Measurements from ENCODE around the gene CCDC150. TPM values are rescaled to one million over a fixed set of nuclear protein-coding genes. Genes with fewer than 3 reads are reported as not detected.

Gene CCDC150
- total RNA-seq, 1 donor from 2014 or later, result 69.4 TPM

DNA sequence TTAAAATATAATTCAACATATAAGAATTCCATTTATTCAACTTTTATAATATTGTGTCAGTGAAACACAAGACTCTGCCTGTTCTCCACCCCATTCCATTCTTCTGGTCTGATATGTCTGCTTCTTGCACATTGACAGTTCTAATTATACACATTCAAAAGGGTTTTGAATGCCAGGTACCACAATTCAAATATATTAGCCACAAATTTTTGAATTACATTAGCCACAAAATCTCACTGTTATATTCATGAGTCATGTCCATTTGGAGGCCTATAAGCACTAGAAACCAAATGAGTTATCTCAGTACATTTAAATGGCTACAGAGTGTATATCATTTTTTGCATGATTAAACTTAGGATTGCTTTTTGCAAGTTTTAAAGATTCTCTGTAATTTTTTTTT lies 72.1 kb downstream of the CCDC150 start:
- H3K4me3 ChIP-seq, result no peak overlapping the region
- H3K9ac ChIP-seq, result no peak overlapping the region
- Mint-ChIP-seq H3K36me3 (peaks cover 20% of the 10 kb centered on the region), H3K27me3 (ENCODE audit: insufficient read depth, low read depth) (no peaks in the 10 kb centered on the region), H3K4me3 (no peak overlapping the region), H3K27ac (no peak overlapping the region), H3K9me3 (peaks cover 11% of the 10 kb centered on the region), H3K4me1 (no peaks in the 10 kb centered on the region)
- no peak for DNase-seq (ENCODE audit: low spot score)
- H3K79me2 ChIP-seq (ENCODE audit: low read depth), result no peaks in the 10 kb centered on the region
- H2AFZ ChIP-seq (replicated peaks), result no peak overlapping the region
- H3K27ac ChIP-seq, result no peak overlapping the region
- H3K4me2 ChIP-seq, result no peak overlapping the region
- H3K27me3 ChIP-seq, result no peaks in the 10 kb centered on the region
- H3K36me3 ChIP-seq, result peaks cover 6% of the 10 kb centered on the region
- TF ChIP-seq, protein P1, sequence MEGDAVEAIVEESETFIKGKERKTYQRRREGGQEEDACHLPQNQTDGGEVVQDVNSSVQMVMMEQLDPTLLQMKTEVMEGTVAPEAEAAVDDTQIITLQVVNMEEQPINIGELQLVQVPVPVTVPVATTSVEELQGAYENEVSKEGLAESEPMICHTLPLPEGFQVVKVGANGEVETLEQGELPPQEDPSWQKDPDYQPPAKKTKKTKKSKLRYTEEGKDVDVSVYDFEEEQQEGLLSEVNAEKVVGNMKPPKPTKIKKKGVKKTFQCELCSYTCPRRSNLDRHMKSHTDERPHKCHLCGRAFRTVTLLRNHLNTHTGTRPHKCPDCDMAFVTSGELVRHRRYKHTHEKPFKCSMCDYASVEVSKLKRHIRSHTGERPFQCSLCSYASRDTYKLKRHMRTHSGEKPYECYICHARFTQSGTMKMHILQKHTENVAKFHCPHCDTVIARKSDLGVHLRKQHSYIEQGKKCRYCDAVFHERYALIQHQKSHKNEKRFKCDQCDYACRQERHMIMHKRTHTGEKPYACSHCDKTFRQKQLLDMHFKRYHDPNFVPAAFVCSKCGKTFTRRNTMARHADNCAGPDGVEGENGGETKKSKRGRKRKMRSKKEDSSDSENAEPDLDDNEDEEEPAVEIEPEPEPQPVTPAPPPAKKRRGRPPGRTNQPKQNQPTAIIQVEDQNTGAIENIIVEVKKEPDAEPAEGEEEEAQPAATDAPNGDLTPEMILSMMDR (IDR thresholded peaks at IDR 0.05), result no peak
- TF ChIP-seq EZH2 (IDR thresholded peaks at IDR 0.05) (no peak), EZH2phosphoT487 (IDR thresholded peaks at IDR 0.05) (no peak)
- H4K20me1 ChIP-seq (ENCODE audit: low read depth), result no peaks in the 10 kb centered on the region
- no peaks in the 10 kb centered on the region for H3F3A ChIP-seq (ENCODE audit: low read depth)
- no peaks in the 10 kb centered on the region for H3K4me1 ChIP-seq
- H3K9me3 ChIP-seq (ENCODE audit: low read depth), result no peaks in the 10 kb centered on the region

- Mint-ChIP-seq H3K4me3 (no peak overlapping the region), H3K27ac (no peak overlapping the region), H3K36me3 (peaks cover 18% of the 10 kb centered on the region), H3K9me3 (peaks cover 11% of the 10 kb centered on the region), H3K4me1 (no peaks in the 10 kb centered on the region), H3K27me3 (ENCODE audit: insufficient read depth, low read depth) (no peaks in the 10 kb centered on the region)
- peaks cover 6% of the 10 kb centered on the region for H3K36me3 ChIP-seq
- H3K4me3 ChIP-seq, result no peak overlapping the region
- no peak overlapping the region for H3K9ac ChIP-seq
- no peaks in the 10 kb centered on the region for H3K9me3 ChIP-seq (ENCODE audit: low read depth)
- H3K4me1 ChIP-seq, result no peaks in the 10 kb centered on the region
- no peak overlapping the region for H3K4me2 ChIP-seq
- no peak for DNase-seq (ENCODE audit: low spot score)
- no peaks in the 10 kb centered on the region for H4K20me1 ChIP-seq (ENCODE audit: low read depth)
- no peaks in the 10 kb centered on the region for H3K27me3 ChIP-seq
- no peak for TF ChIP-seq EZH2phosphoT487 (IDR thresholded peaks at IDR 0.05)
- TF ChIP-seq, protein P1 (IDR thresholded peaks at IDR 0.05), result no peak
- TF ChIP-seq EZH2 (IDR thresholded peaks at IDR 0.05), result no peak
- H3K27ac ChIP-seq, result no peak overlapping the region
- H3F3A ChIP-seq (ENCODE audit: low read depth), result no peaks in the 10 kb centered on the region
- H2AFZ ChIP-seq (replicated peaks), result no peak overlapping the region
- H3K79me2 ChIP-seq (ENCODE audit: low read depth), result no peaks in the 10 kb centered on the region
These were observed 73.4 kb downstream of the CCDC150 start for GRCh38 chr2:196712867-196713266.

DNA sequence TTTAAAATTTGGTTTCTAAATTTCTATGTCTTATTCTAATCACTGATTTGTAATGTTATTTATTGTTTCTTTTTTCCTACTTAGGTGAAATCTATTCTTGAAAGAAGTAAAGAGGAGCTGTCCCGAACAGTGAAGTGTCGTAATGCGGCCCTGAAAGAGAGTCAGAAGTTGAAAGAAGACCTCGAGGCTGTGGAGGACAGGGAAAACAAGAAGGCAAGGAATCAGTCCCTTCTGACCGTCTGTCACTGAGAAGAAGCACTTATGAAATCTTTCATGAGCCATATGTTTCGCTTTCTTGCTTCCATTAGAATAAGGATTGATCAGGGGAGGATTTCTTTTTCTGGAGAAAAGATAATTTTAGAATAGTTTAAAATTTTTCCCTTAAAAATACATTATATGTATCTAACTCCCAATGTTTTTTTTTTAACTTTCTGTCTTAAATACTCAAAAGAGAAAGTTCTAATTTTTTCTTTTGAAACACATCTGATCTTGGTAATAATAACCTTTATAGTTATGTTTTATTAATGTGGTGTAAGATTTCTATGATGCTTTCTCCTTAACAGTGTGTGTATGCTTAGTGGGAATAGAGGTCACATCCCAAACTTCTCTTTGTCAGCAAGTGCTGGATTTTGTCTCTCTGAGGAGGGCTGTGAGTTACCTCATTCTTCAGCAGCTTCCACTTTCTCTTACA lies 79.0 kb downstream of the CCDC150 start:
- no peaks in the 10 kb centered on the region for H3F3A ChIP-seq (ENCODE audit: low read depth)
- TF ChIP-seq EZH2 (IDR thresholded peaks at IDR 0.05) (no peak), EZH2phosphoT487 (IDR thresholded peaks at IDR 0.05) (no peak)
- TF ChIP-seq, protein P1 (IDR thresholded peaks at IDR 0.05), result no peak
- H3K4me1 Mint-ChIP-seq, result peaks cover 8% of the 10 kb centered on the region
- no peak overlapping the region for H3K4me3 ChIP-seq
- H3K9me3 ChIP-seq (ENCODE audit: low read depth), result no peaks in the 10 kb centered on the region
- no peak for DNase-seq (ENCODE audit: low spot score)
- H3K4me3 Mint-ChIP-seq, result no peak overlapping the region
- H3K27me3 ChIP-seq, result no peaks in the 10 kb centered on the region
- H3K27me3 Mint-ChIP-seq (ENCODE audit: insufficient read depth, low read depth), result no peaks in the 10 kb centered on the region
- H3K27ac Mint-ChIP-seq, result no peak overlapping the region
- H3K36me3 ChIP-seq, result peaks cover 17% of the 10 kb centered on the region
- H4K20me1 ChIP-seq (ENCODE audit: low read depth), result no peaks in the 10 kb centered on the region
- H2AFZ ChIP-seq (replicated peaks), result no peak overlapping the region
- H3K4me2 ChIP-seq, result no peak overlapping the region
- H3K79me2 ChIP-seq (ENCODE audit: low read depth), result no peaks in the 10 kb centered on the region
- H3K9me3 Mint-ChIP-seq, result no peaks in the 10 kb centered on the region
- peaks cover 4% of the 10 kb centered on the region for H3K4me1 ChIP-seq
- H3K9ac ChIP-seq, result no peak overlapping the region
- H3K36me3 Mint-ChIP-seq, result peaks cover 9% of the 10 kb centered on the region
- H3K27ac ChIP-seq, result no peak overlapping the region

Data from neural progenitor cell (in vitro differentiated cells).